ENCODE data around the gene BBS5. TPM values are rescaled to one million over a fixed set of nuclear protein-coding genes. Genes with fewer than 3 reads are reported as not detected.
A peak's percentile ranks its signal among the peaks of the same experiment; 100 is the strongest.

BBS5 gene
- total RNA-seq, 1 donor from 2014 or later, result 8.9 TPM

- Mint-ChIP-seq H3K4me3 (ENCODE audit: unreplicated experiment) (no peak overlapping the region), H3K9me3 (ENCODE audit: low read depth) (peaks cover 4% of the 10 kb centered on the region), H3K27ac (ENCODE audit: unreplicated experiment) (no peak overlapping the region), H3K4me1 (ENCODE audit: low read depth) (peaks cover 19% of the 10 kb centered on the region), H3K27me3 (ENCODE audit: low read depth) (no peaks in the 10 kb centered on the region), H3K36me3 (ENCODE audit: low read depth) (peaks cover 4% of the 10 kb centered on the region)
- TF ChIP-seq CTCF (IDR thresholded peaks at IDR 0.05), result no peak
- DNase-seq (ENCODE audit: low spot score), result no peak
These were observed 25.4 kb downstream of the BBS5 start for GRCh38 chr2:169504651-169505050.

- Mint-ChIP-seq H3K36me3 (ENCODE audit: low read depth) (peaks cover 4% of the 10 kb centered on the region), H3K27ac (ENCODE audit: unreplicated experiment) (peak overlapping the region; percentile 78)
- no peak for DNase-seq (ENCODE audit: low spot score)
These were observed 28.4 kb downstream of the BBS5 start for GRCh38 chr2:169507698-169508097.

GRCh38 chr2:169509298-169509885 is 30.1 kb downstream of the BBS5 start, which contains the start of gene KLHL41:
Gene KLHL41, plus strand, starts transcription at chr2:169509702. Its CDS starts 77 bp downstream, at chr2:169509779.
- no peak for TF ChIP-seq CTCF (IDR thresholded peaks at IDR 0.05)
- Mint-ChIP-seq H3K9me3 (ENCODE audit: low read depth) (peaks cover 4% of the 10 kb centered on the region), H3K36me3 (ENCODE audit: low read depth) (no peaks in the 10 kb centered on the region), H3K27ac (ENCODE audit: unreplicated experiment) (peak within 1 kb of the TSS; percentile 74), H3K4me3 (ENCODE audit: unreplicated experiment) (peak within 1 kb of the TSS; percentile 33), H3K4me1 (ENCODE audit: low read depth) (peaks cover 58% of the 10 kb centered on the region), H3K27me3 (ENCODE audit: low read depth) (no peaks in the 10 kb centered on the region)
- no peak for DNase-seq (ENCODE audit: low spot score)

More at GRCh38 chr2:169507698-169508097, 28.4 kb downstream of the BBS5 start:
- Mint-ChIP-seq H3K27me3 (ENCODE audit: low read depth) (no peaks in the 10 kb centered on the region), H3K9me3 (ENCODE audit: low read depth) (peaks cover 4% of the 10 kb centered on the region), H3K4me3 (ENCODE audit: unreplicated experiment) (no peak overlapping the region), H3K4me1 (ENCODE audit: low read depth) (peaks cover 41% of the 10 kb centered on the region)
- no peak for TF ChIP-seq CTCF (IDR thresholded peaks at IDR 0.05)

- Mint-ChIP-seq H3K36me3 (ENCODE audit: low read depth) (no peaks in the 10 kb centered on the region), H3K27me3 (ENCODE audit: low read depth) (no peaks in the 10 kb centered on the region), H3K4me3 (ENCODE audit: unreplicated experiment) (peak overlapping the region; percentile 17), H3K4me1 (ENCODE audit: low read depth) (peaks cover 60% of the 10 kb centered on the region), H3K9me3 (ENCODE audit: low read depth) (peaks cover 4% of the 10 kb centered on the region), H3K27ac (ENCODE audit: unreplicated experiment) (peak overlapping the region; percentile 74)
- no peak for DNase-seq (ENCODE audit: low spot score)
- no peak for TF ChIP-seq CTCF (IDR thresholded peaks at IDR 0.05)
These were observed 30.7 kb downstream of the BBS5 start for GRCh38 chr2:169509955-169510354.

- Mint-ChIP-seq H3K4me1 (ENCODE audit: low read depth) (peaks cover 60% of the 10 kb centered on the region), H3K27me3 (ENCODE audit: low read depth) (no peaks in the 10 kb centered on the region), H3K27ac (ENCODE audit: unreplicated experiment) (peak overlapping the region; percentile 74), H3K9me3 (ENCODE audit: low read depth) (peaks cover 4% of the 10 kb centered on the region), H3K36me3 (ENCODE audit: low read depth) (no peaks in the 10 kb centered on the region), H3K4me3 (ENCODE audit: unreplicated experiment) (peak overlapping the region; percentile 33)
- DNase-seq (ENCODE audit: low spot score), result no peak
- TF ChIP-seq CTCF (IDR thresholded peaks at IDR 0.05), result no peak
These were observed 31.2 kb downstream of the BBS5 start for GRCh38 chr2:169510496-169510895.
